ENCODE measurements around the gene ATXN1. TPM values are rescaled to one million over a fixed set of nuclear protein-coding genes. Genes with fewer than 3 reads are reported as not detected.

The ATXN1 gene
- total RNA-seq, 1 experiment from 2014 or later = 27.0 TPM

- ChIA-PET POLR2A (ENCODE audit: unreplicated experiment) (no interaction called here), CTCF (interaction anchor here (0.6 kb wide), 1 partner anchor 80 kb away, joined by 4 read pairs; no protein-coding TSS in a partner anchor)
- H3K27me3 ChIP-seq (ENCODE audit: low read length) = no peaks in the 10 kb centered on the region
- ATAC-seq = peak; percentile 83
- TF ChIP-seq EZH2phosphoT487 (IDR thresholded peaks at IDR 0.05; ENCODE audit: borderline replicate concordance, low read length) (no peak), EZH2 (IDR thresholded peaks at IDR 0.05; ENCODE audit: low read length, unreplicated experiment) (no peak), CTCF (conservative IDR thresholded peaks at IDR 0.05; ENCODE audit: low read depth, low read length) (no peak)
- TSS peak; percentile 40 for BruUV-seq (replicated peaks)
- H3K9ac ChIP-seq (ENCODE audit: low read length) = peak overlapping the region; percentile 21
- peaks cover 18% of the 10 kb centered on the region for H3K79me2 ChIP-seq (ENCODE audit: low read length)
- peaks cover 76% of the 10 kb centered on the region for H3K4me1 ChIP-seq (ENCODE audit: insufficient read depth, low read length)
- intact Hi-C loops (cut with micrococcal nuclease) = loop anchor here (1.0 to 2.0 kb wide), 2 partner anchors 30 to 81 kb away; no protein-coding TSS in a partner anchor
- H3K9me3 ChIP-seq (ENCODE audit: low read length) = no peaks in the 10 kb centered on the region
- H3K4me2 ChIP-seq (ENCODE audit: low read length) = peak overlapping the region; percentile 71
- DNase-seq = peak; percentile 94
- H4K20me1 ChIP-seq (ENCODE audit: low read length) = no peaks in the 10 kb centered on the region
- H3K27ac ChIP-seq (ENCODE audit: low read length) = peak overlapping the region; percentile 77
- no peaks in the 10 kb centered on the region for H3K9me2 ChIP-seq (replicated peaks; ENCODE audit: low read length)
- H3K4me3 ChIP-seq (ENCODE audit: low read length) = peak overlapping the region; percentile 11; the same call in 1 of the 2 replicates
- H3K36me3 ChIP-seq (ENCODE audit: low read depth, low read length) = no peaks in the 10 kb centered on the region
- no peaks in the 10 kb centered on the region for H3F3A ChIP-seq (ENCODE audit: low read length, unreplicated experiment)
- H2AFZ ChIP-seq (ENCODE audit: low read length) = no peak overlapping the region
These were observed 79.9 kb downstream of the ATXN1 start for GRCh38 chr6:16681260-16681873.

- no peak for DNase-seq
- Histone ChIP-seq H3K27me3 (ENCODE audit: low read length) (no peaks in the 10 kb centered on the region), H3K9me3 (ENCODE audit: low read length) (no peaks in the 10 kb centered on the region), H3F3A (ENCODE audit: low read length, unreplicated experiment) (no peaks in the 10 kb centered on the region), H3K9me2 (replicated peaks; ENCODE audit: low read length) (no peaks in the 10 kb centered on the region), H3K36me3 (ENCODE audit: low read depth, low read length) (no peaks in the 10 kb centered on the region), H3K9ac (ENCODE audit: low read length) (no peak overlapping the region), H3K4me2 (ENCODE audit: low read length) (no peak overlapping the region), H3K4me1 (ENCODE audit: insufficient read depth, low read length) (peaks cover 65% of the 10 kb centered on the region), H2AFZ (ENCODE audit: low read length) (no peak overlapping the region), H4K20me1 (ENCODE audit: low read length) (no peaks in the 10 kb centered on the region), H3K79me2 (ENCODE audit: low read length) (peaks cover 15% of the 10 kb centered on the region; the same call in 1 of the 2 replicates), H3K27ac (ENCODE audit: low read length) (no peak overlapping the region), H3K4me3 (ENCODE audit: low read length) (no peak overlapping the region)
- intact Hi-C loops (cut with micrococcal nuclease) = no loop called here
- TF ChIP-seq CTCF (conservative IDR thresholded peaks at IDR 0.05; ENCODE audit: low read depth, low read length) = no peak
- no peak for TF ChIP-seq EZH2 (IDR thresholded peaks at IDR 0.05; ENCODE audit: low read length, unreplicated experiment)
- TF ChIP-seq EZH2phosphoT487 (IDR thresholded peaks at IDR 0.05; ENCODE audit: borderline replicate concordance, low read length) = no peak
- CTCF ChIA-PET = no interaction called here
- ATAC-seq = no peak
- POLR2A ChIA-PET (ENCODE audit: unreplicated experiment) = no interaction called here
- BruUV-seq (replicated peaks) = no TSS peak
These were observed 82.2 kb downstream of the ATXN1 start for GRCh38 chr6:16679050-16679449.

GRCh38 chr6:16677458-16677857, 83.8 kb downstream of the ATXN1 start:
- ATAC-seq = no peak
- no peaks in the 10 kb centered on the region for H3K9me2 ChIP-seq (replicated peaks; ENCODE audit: low read length)
- H2AFZ ChIP-seq (ENCODE audit: low read length) = no peak overlapping the region
- H3K4me2 ChIP-seq (ENCODE audit: low read length) = peak overlapping the region; percentile 25
- no peaks in the 10 kb centered on the region for H3K27me3 ChIP-seq (ENCODE audit: low read length)
- no peaks in the 10 kb centered on the region for H3K36me3 ChIP-seq (ENCODE audit: low read depth, low read length)
- no peak overlapping the region for H3K9ac ChIP-seq (ENCODE audit: low read length)
- DNase-seq = peak; percentile 27
- no peaks in the 10 kb centered on the region for H4K20me1 ChIP-seq (ENCODE audit: low read length)
- H3K4me3 ChIP-seq (ENCODE audit: low read length) = no peak overlapping the region
- ChIA-PET POLR2A (ENCODE audit: unreplicated experiment) (no interaction called here), CTCF (no interaction called here)
- H3K79me2 ChIP-seq (ENCODE audit: low read length) = peaks cover 8% of the 10 kb centered on the region; the same call in 1 of the 2 replicates
- TF ChIP-seq EZH2phosphoT487 (IDR thresholded peaks at IDR 0.05; ENCODE audit: borderline replicate concordance, low read length) (no peak), CTCF (conservative IDR thresholded peaks at IDR 0.05; ENCODE audit: low read depth, low read length) (no peak), EZH2 (IDR thresholded peaks at IDR 0.05; ENCODE audit: low read length, unreplicated experiment) (no peak)
- peak overlapping the region; percentile 8 for H3K27ac ChIP-seq (ENCODE audit: low read length)
- no peaks in the 10 kb centered on the region for H3K9me3 ChIP-seq (ENCODE audit: low read length)
- no TSS peak for BruUV-seq (replicated peaks)
- intact Hi-C loops (cut with micrococcal nuclease) = no loop called here
- peaks cover 51% of the 10 kb centered on the region for H3K4me1 ChIP-seq (ENCODE audit: insufficient read depth, low read length)
- H3F3A ChIP-seq (ENCODE audit: low read length, unreplicated experiment) = no peaks in the 10 kb centered on the region

Measured in PC-3 (cell line).